HL-60 (cell line): ENCODE measurements around the gene MORC3.

Experiments used
- DNase-seq, 2 experiments: peaks; one replicate each; pipeline ENCODE4 v3.0.0-alpha.2; 2010 to 2020; ENCODE audit warnings: low read depth in 1 of 2, low spot score in 1 of 2
- H3K27ac ChIP-seq: fragments of 250-450 bp; sonication (Bioruptor Pico); replicated peaks from 2 replicates; pipeline ENCODE4 v1.5.1; 2020; ENCODE audit warnings: mild to moderate bottlenecking, moderate library complexity
- H3K27me3 ChIP-seq: fragments of 250-450 bp; sonication (Bioruptor Pico); 2 replicates; pipeline ENCODE4 v1.5.1; 2021; ENCODE audit warnings: mild to moderate bottlenecking, moderate library complexity; ENCODE audit not compliant: insufficient read depth, poor library complexity, severe bottlenecking
- H3K4me3 ChIP-seq: replicated peaks from 2 replicates; pipeline ENCODE4 v1.5.1; 2011; ENCODE audit warnings: mild to moderate bottlenecking, control low read depth, low read length; ENCODE audit not compliant: insufficient read depth
- GABPA ChIP-seq: IDR thresholded peaks from 2 replicates; pipeline ENCODE4 v1.6.1; 2012; ENCODE audit warnings: low read depth
- POLR2AphosphoS5 ChIP-seq: IDR thresholded peaks from 2 replicates; pipeline ENCODE4 v1.6.1; 2012; ENCODE audit warnings: low read depth
- REST ChIP-seq: IDR thresholded peaks from 2 replicates; pipeline ENCODE4 v1.6.1; 2012; ENCODE audit warnings: low read depth; ENCODE audit not compliant: insufficient replicate concordance
- SPI1 ChIP-seq: IDR thresholded peaks from 2 replicates; pipeline ENCODE4 v1.6.1; 2012; ENCODE audit warnings: low read depth, mild to moderate bottlenecking, borderline replicate concordance
- TF ChIP-seq, protein P1 (sequence below): IDR thresholded peaks from one replicate; pipeline ENCODE4 v1.5.1; 2011; ENCODE audit warnings: low read length, control low read depth, inconsistent platforms; ENCODE audit not compliant: insufficient read depth

The MORC3 gene

GRCh38 chr21:36288651-36289243, 31.2 kb upstream of the MORC3 start:
- no peak overlapping the region for H3K4me3 ChIP-seq
- no peaks in the 10 kb centered on the region for H3K27me3 ChIP-seq
- TF ChIP-seq, protein P1, sequence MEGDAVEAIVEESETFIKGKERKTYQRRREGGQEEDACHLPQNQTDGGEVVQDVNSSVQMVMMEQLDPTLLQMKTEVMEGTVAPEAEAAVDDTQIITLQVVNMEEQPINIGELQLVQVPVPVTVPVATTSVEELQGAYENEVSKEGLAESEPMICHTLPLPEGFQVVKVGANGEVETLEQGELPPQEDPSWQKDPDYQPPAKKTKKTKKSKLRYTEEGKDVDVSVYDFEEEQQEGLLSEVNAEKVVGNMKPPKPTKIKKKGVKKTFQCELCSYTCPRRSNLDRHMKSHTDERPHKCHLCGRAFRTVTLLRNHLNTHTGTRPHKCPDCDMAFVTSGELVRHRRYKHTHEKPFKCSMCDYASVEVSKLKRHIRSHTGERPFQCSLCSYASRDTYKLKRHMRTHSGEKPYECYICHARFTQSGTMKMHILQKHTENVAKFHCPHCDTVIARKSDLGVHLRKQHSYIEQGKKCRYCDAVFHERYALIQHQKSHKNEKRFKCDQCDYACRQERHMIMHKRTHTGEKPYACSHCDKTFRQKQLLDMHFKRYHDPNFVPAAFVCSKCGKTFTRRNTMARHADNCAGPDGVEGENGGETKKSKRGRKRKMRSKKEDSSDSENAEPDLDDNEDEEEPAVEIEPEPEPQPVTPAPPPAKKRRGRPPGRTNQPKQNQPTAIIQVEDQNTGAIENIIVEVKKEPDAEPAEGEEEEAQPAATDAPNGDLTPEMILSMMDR, result no peak
- TF ChIP-seq REST (no peak), POLR2AphosphoS5 (no peak), GABPA (no peak), SPI1 (no peak)
- DNase-seq, result no peak
- no peak overlapping the region for H3K27ac ChIP-seq

- TF ChIP-seq SPI1, result no peak
- no peak for TF ChIP-seq POLR2AphosphoS5
- no peak for TF ChIP-seq REST
- TF ChIP-seq GABPA, result no peak
- TF ChIP-seq, protein P1, result no peak
Measured at GRCh38 chr21:36291509-36291908, 28.5 kb upstream of the MORC3 start.

DNA sequence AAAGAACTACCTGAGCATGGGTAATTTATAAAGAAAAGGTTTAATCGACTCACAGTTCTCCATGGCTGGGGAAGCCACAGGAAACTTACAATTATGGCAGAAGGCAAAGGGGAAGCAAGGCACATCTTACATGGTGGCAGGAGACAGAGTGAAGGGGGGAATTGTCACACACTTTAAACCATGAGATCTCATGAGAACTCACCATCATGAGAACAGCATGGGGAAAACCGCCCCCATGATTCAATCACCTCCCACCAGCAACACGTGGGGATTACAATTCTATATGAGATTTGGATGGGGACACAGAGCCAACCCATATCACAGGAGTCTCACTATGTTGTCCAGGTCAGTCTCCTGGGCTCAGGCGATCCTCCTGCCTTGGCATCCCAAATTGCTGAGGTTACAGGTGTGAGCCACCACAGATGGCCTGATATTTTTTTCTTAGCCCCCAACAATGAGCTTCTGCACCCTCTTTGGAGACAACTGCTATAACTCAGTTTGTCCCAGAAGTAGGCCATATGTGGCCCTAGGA, 22.5 kb upstream of the MORC3 start:
- TF ChIP-seq GABPA (no peak), POLR2AphosphoS5 (no peak), REST (no peak), SPI1 (no peak)
- TF ChIP-seq, protein P1, result no peak
- DNase-seq, result no peak
- peak overlapping the region; percentile 70 for H3K27ac ChIP-seq
- H3K4me3 ChIP-seq, result peak overlapping the region; percentile 37
- H3K27me3 ChIP-seq, result no peaks in the 10 kb centered on the region

More at GRCh38 chr21:36291509-36291908, 28.5 kb upstream of the MORC3 start:
- no peak overlapping the region for H3K4me3 ChIP-seq
- no peaks in the 10 kb centered on the region for H3K27me3 ChIP-seq
- H3K27ac ChIP-seq, result no peak overlapping the region
- DNase-seq, result no peak
